22Rv1 (cell line): ENCODE measurements around the gene DPP3.

Experiments
- H3K27ac ChIP-seq: fragments of 450-650 bp; 2 replicates; pipeline ENCODE4 v1.5.1; 2017
- ZFX ChIP-seq: fragments of 450-650 bp; IDR thresholded peaks from 2 replicates; pipeline ENCODE4 v1.6.1; 2017; ENCODE audit warnings: antibody characterized with exemption, borderline replicate concordance
- TF ChIP-seq, protein P1 (sequence below): fragments of 450-650 bp; IDR thresholded peaks from 2 replicates; pipeline ENCODE4 v1.5.1; 2017; ENCODE audit warnings: mild to moderate bottlenecking

DPP3 gene

DNA sequence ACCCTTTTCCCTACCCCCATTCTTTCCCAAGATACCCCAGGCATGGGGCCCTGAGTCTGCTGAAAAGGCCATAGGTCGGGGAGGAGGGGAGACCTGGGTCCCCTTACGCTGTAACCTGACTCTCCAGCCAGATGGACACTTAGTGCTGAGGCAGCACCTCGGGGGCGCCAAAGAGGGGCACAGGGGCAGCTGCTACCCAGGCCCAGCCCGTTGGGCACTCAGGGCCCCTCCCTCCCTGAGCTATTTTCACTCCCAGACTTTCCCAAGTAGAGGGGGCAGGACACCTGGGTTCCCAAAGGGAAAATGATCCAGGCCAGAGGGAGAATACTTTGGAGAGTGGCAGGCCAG is 67.4 kb downstream of the DPP3 start:
- H3K27ac ChIP-seq: no peak overlapping the region
- TF ChIP-seq, protein P1, sequence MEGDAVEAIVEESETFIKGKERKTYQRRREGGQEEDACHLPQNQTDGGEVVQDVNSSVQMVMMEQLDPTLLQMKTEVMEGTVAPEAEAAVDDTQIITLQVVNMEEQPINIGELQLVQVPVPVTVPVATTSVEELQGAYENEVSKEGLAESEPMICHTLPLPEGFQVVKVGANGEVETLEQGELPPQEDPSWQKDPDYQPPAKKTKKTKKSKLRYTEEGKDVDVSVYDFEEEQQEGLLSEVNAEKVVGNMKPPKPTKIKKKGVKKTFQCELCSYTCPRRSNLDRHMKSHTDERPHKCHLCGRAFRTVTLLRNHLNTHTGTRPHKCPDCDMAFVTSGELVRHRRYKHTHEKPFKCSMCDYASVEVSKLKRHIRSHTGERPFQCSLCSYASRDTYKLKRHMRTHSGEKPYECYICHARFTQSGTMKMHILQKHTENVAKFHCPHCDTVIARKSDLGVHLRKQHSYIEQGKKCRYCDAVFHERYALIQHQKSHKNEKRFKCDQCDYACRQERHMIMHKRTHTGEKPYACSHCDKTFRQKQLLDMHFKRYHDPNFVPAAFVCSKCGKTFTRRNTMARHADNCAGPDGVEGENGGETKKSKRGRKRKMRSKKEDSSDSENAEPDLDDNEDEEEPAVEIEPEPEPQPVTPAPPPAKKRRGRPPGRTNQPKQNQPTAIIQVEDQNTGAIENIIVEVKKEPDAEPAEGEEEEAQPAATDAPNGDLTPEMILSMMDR: no peak
- no peak for TF ChIP-seq ZFX

DNA sequence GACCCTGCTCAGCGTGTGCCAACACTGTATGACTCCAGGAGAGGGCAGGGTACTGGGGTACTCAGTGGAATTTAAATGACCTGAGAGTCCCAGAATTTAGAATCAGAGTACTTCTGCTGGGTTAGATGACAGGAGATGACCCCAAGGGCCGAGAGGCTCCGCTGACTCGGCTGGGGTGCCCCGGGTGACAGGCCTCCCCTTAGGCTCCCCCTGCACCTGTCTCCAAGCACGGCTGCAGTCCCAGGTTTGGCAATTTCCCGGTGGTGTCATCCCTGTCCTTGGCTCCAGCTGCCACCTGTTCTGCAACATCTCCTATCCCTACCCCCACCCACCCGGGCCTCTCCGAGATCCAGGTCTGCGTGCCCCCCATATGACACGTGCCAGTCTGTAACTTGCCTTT is 67.8 kb downstream of the DPP3 start:
- no peak for TF ChIP-seq ZFX
- TF ChIP-seq, protein P1: no peak

DNA sequence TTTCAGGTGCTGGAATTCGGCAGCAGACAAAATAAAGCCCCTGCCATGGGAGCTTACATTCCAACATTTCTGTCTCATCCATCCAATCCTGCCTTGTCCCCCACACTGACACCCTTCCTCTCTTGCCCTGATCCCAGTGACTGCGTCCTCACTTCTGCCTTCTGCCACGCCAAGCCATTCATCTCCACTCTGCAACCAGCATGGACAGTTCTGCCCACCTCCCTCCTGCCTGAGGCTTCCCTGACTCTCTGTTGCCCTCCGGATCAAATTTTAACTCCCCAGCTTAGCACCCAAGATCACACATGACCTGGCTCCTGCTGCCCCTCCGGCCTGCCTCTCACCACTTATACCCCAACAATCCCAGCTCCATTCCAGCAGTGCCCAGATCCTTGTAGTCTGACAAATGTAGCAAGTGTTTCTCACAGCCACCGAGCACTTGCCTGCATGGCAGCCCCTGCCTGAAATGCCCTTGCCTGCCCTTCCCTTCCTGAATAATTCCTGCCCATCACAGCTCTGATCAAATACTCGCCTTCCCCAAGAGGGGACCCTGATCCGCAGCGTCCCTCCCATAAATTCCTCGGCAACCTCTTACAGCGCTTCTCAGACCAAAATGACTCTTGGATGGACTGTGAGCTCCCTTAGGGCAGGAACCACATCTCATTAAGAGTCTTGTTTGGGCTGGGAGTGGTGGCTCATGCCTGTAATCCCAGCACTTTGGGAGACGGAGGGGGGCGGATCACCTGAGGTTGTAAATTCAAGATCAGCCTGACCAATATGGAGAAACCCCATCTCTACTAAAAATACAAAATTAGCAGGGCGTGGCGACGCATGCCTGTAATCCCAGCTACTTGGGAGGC is 68.8 kb downstream of the DPP3 start:
- H3K27ac ChIP-seq: no peak overlapping the region
- no peak for TF ChIP-seq ZFX
- TF ChIP-seq, protein P1: no peak

More for the DNA sequence above, 67.8 kb downstream of the DPP3 start:
- H3K27ac ChIP-seq: no peak overlapping the region

DNA sequence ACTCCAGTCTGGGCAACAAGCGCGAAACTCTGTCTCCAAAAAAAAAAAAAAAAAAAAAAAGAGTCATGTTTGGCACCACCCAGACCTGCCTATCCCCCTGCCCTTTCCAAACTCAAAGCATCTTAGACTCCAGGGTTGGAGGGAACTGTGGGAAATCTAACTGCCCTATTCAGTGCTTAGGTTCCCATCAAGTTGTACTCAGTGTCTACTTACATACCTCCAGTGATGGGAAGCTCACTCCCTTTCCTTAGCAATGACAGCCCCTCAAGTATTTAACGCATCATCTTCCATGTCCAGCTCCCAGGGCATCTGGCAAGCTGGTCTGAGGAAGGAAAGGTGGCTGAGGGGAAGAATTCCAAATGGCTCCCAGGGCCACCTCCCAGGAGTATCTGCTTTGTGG is 69.5 kb downstream of the DPP3 start:
- H3K27ac ChIP-seq: no peak overlapping the region
- TF ChIP-seq, protein P1: no peak

DNA sequence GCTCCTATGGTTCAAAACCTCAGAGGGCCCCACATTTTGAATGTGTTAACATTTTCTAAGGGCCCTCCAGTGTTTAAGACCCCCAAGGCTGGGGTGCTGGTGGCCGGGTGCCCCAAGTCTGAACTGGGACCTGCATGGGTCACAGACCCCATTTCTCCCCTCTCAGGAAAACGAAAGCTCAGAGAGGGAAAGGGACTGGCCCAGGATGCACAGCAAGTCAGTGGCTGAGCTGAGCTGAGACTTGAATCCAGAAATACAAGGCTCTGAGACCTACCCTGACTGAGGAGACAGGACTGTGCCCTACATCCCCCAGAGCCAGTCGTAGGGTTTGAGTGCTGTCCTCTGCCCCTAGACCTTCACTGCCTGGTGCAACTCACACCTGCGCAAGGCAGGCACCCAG is 70.7 kb downstream of the DPP3 start:
- no peak for TF ChIP-seq ZFX
- TF ChIP-seq, protein P1: no peak
- H3K27ac ChIP-seq: no peak overlapping the region

DNA sequence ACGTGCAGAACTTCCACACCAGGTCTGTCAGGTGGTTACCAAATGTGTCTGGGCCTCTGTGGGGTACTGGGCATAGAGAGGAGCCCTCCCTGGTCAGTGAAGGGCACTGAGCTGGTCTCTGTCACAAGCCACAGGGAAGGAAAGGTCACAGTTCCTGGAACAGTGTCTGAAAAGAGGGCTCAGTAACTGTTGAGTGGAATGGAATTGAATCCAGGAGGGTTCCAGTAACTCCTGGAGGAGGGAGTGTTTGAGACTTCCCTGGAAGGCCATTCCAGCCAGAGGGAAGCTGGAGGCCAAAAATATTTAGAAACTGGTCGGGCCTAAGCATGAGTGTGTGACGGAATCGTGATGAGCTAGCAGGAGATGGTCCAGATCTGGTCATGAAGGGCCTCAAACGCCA is 74.4 kb downstream of the DPP3 start:
- no peak overlapping the region for H3K27ac ChIP-seq
- TF ChIP-seq, protein P1: no peak
- no peak for TF ChIP-seq ZFX

DNA sequence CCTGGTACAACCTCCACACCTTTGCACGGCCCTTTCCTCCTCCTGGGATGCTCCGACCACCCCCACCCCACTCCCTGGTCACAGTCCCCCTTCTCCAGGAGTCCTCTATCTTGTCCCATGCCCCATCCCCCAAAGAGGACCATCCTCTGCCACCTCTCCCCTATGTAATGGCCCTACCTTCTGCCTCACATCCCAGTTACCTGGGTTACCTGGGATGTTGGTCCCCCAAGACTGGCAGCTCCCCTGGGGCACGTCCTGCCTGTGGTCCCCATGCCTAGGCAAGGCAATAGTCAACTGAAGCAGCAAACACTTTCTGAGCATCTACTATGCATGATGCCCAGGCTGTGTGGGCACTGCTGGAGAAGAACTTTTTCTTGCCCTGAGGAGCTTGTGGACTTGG is 75.2 kb downstream of the DPP3 start:
- no peak overlapping the region for H3K27ac ChIP-seq
- TF ChIP-seq ZFX: no peak
- TF ChIP-seq, protein P1: no peak
